SK-N-SH (cell line): ENCODE data around the gene PTDSS2.

Source experiments
- CTCF ChIP-seq: fragments of 200-600 bp; sonication (generic); IDR thresholded peaks from 2 replicates; pipeline ENCODE4 v1.6.1; 2017; ENCODE audit warnings: antibody characterized with exemption, mild to moderate bottlenecking, moderate library complexity
- EP300 ChIP-seq, 2 experiments: IDR thresholded peaks; 2 replicates each; pipeline versions ENCODE4 v1.4.0 to v1.6.1; 2012; ENCODE audit warnings: borderline replicate concordance in 1 of 2, low read depth in 1 of 2, low read length in 1 of 2
- GATA2 ChIP-seq: sonication (generic); formaldehyde crosslinking; IDR thresholded peaks from 2 replicates; pipeline ENCODE4 v1.5.0; 2020; ENCODE audit warnings: mild to moderate bottlenecking, missing genetic modification reagents
- JUND ChIP-seq: IDR thresholded peaks from 2 replicates; pipeline ENCODE4 v1.4.0; 2012
- MAX ChIP-seq: IDR thresholded peaks from 2 replicates; pipeline ENCODE4 v1.4.0; 2012; ENCODE audit warnings: low read depth
- MXI1 ChIP-seq: IDR thresholded peaks from 2 replicates; pipeline ENCODE4 v1.6.1; 2012; ENCODE audit warnings: mild to moderate bottlenecking, low read depth, low read length, improper control_type of control experiment
- POLR2AphosphoS5 ChIP-seq: IDR thresholded peaks from 2 replicates; pipeline ENCODE4 v1.6.1; 2012; ENCODE audit warnings: low read depth, low read length
- REST ChIP-seq: IDR thresholded peaks from 2 replicates; pipeline ENCODE4 v1.6.1; 2012; ENCODE audit warnings: mild to moderate bottlenecking, low read depth, low read length, moderate library complexity
- RXRA ChIP-seq: IDR thresholded peaks from 2 replicates; pipeline ENCODE4 v1.4.0; 2012; ENCODE audit warnings: low read depth, mild to moderate bottlenecking, borderline replicate concordance
- SIN3A ChIP-seq: IDR thresholded peaks from 2 replicates; pipeline ENCODE4 v1.6.1; 2012; ENCODE audit warnings: low read depth, mild to moderate bottlenecking, low read length, moderate library complexity, borderline replicate concordance
- TCF12 ChIP-seq: IDR thresholded peaks from 2 replicates; pipeline ENCODE4 v1.4.0; 2012
- YY1 ChIP-seq: IDR thresholded peaks from 2 replicates; pipeline ENCODE4 v1.4.0; 2012; ENCODE audit warnings: low read depth, mild to moderate bottlenecking
- TF ChIP-seq, protein P1 (sequence below): fragments of 150-350 bp; IDR thresholded peaks from 2 replicates; pipeline ENCODE4 v1.6.1; 2017; ENCODE audit warnings: antibody characterized with exemption, low read length, low read depth, borderline replicate concordance

- TF ChIP-seq CTCF (no peak), RXRA (no peak), POLR2AphosphoS5 (no peak), EP300 (IDR thresholded peaks at IDR 0.05; ENCODE audit: borderline replicate concordance in 1 of 2, low read depth in 1 of 2, low read length in 1 of 2) (no peak), YY1 (no peak), MAX (no peak), GATA2 (no peak), SIN3A (no peak), MXI1 (no peak), JUND (no peak), REST (no peak), TCF12 (no peak)
- TF ChIP-seq, protein P1, sequence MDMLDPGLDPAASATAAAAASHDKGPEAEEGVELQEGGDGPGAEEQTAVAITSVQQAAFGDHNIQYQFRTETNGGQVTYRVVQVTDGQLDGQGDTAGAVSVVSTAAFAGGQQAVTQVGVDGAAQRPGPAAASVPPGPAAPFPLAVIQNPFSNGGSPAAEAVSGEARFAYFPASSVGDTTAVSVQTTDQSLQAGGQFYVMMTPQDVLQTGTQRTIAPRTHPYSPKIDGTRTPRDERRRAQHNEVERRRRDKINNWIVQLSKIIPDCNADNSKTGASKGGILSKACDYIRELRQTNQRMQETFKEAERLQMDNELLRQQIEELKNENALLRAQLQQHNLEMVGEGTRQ, result no peak
Observed at GRCh38 chr11:515131-515530, 65.1 kb downstream of the PTDSS2 start.
